Skeletal muscle satellite cell (primary cell): ENCODE results near the gene VSIG10. TPM values are rescaled to one million over a fixed set of nuclear protein-coding genes. Genes with fewer than 3 reads are reported as not detected.

Experiments used
- H3K27me3 ChIP-seq: 2 replicates; pipeline ENCODE4 v1.7.0; 2013; ENCODE audit warnings: low read length; ENCODE audit not compliant: control insufficient read depth, insufficient read depth
- H3K36me3 ChIP-seq: 2 replicates; pipeline ENCODE4 v1.7.0; 2013; ENCODE audit warnings: mild to moderate bottlenecking, control low read depth, low read length; ENCODE audit not compliant: insufficient read depth
- H3K4me1 ChIP-seq: 2 replicates; pipeline ENCODE4 v1.7.0; 2013; ENCODE audit warnings: low read length; ENCODE audit not compliant: control insufficient read depth, insufficient read depth
- H3K4me2 ChIP-seq: 2 replicates; pipeline ENCODE4 v1.7.0; 2013; ENCODE audit warnings: mild to moderate bottlenecking, low read length
- H3K4me3 ChIP-seq: 2 replicates; pipeline ENCODE4 v1.7.0; 2013; ENCODE audit warnings: low read length
- H3K9ac ChIP-seq: 2 replicates; pipeline ENCODE4 v1.7.0; 2013; ENCODE audit warnings: mild to moderate bottlenecking, low read depth, low read length, moderate library complexity
- H3K9me3 ChIP-seq: replicated peaks from 2 replicates; pipeline ENCODE4 v1.7.0; 2013; ENCODE audit warnings: mild to moderate bottlenecking, control low read depth, low read length
- total RNA-seq: library from RNA; depleted of rRNA; stranded (reverse); fragments of >200 nt; gene quantifications from 2 replicates; pipeline ENCODE4 v1.2.3, GENCODE V29; 2012; rRNA removed

VSIG10 gene, protein sequence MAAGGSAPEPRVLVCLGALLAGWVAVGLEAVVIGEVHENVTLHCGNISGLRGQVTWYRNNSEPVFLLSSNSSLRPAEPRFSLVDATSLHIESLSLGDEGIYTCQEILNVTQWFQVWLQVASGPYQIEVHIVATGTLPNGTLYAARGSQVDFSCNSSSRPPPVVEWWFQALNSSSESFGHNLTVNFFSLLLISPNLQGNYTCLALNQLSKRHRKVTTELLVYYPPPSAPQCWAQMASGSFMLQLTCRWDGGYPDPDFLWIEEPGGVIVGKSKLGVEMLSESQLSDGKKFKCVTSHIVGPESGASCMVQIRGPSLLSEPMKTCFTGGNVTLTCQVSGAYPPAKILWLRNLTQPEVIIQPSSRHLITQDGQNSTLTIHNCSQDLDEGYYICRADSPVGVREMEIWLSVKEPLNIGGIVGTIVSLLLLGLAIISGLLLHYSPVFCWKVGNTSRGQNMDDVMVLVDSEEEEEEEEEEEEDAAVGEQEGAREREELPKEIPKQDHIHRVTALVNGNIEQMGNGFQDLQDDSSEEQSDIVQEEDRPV
- 12.2 and 25.3 TPM in 2 replicates for total RNA-seq

DNA sequence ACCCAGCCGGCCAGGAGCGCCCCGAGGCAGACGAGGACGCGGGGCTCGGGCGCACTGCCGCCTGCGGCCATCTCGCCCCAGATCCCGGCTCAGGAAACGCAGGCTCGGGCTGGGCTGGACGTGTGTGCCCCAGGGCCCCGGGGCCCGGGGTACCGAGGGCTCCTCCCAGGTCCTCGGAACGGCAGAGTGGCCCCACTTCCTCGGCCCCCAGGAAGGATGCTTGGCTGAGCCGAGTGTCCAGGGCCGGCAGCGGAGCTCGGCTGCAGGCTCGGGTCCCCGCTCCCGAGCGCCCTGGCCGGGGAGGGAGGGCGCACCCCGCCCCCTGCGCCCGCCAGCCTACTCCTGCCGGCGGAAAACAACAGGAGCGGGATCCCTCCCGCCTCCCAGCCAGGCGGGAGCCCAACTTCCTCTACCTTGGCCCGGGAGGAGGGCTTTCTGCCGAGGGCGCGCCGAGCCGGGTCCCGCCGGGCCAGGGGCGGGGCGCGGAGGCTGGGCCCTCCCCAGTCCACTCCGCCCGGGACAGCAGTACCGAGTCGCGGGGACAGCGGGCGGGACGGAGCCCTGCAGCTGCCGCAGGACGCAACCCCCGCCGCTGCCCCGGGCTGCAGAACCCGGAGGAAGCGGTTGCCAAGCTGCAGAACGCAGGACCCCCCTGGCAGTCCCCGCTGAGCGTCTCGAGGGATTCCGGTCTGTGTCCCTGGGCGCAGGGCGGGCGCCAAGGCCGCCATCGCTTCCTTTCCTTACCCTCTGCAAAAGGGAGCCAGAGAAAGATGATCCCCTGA is at the start of gene VSIG10:
TSS of gene VSIG10 (minus strand) at position 411 of the 782 bp plus-strand sequence. CDS start at position 71, 340 bp downstream.
- peaks cover 11% of the 10 kb centered on the region for H3K4me1 ChIP-seq

DNA sequence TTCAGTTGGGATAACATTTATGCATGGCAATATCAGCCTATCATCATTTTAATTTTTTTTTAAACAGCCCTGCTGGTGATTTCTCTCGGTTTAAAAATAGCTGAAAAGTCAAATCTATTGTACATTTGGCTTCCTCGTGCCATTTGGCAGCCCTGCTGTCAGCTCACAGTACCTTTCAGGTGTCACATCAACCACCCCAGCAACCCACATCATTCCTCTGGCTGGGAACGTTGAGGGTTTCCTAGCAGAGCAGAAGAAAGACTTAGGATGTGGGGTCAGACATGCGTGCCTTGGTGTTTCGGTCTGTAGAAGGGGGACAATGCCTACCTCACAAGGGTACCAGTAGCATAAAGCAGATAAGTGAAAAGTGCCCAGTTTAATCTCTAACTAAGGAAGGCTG is 47.9 kb upstream of the VSIG10 start:
- Histone ChIP-seq H3K27me3 (no peaks in the 10 kb centered on the region), H3K36me3 (peaks cover 26% of the 10 kb centered on the region), H3K9me3 (no peaks in the 10 kb centered on the region), H3K9ac (no peak overlapping the region), H3K4me2 (no peak overlapping the region), H3K4me3 (no peak overlapping the region), H3K4me1 (no peaks in the 10 kb centered on the region)

More for the DNA sequence above, at the start of gene VSIG10:
- no peaks in the 10 kb centered on the region for H3K27me3 ChIP-seq
- peak within 1 kb of the TSS; percentile 88 for H3K4me3 ChIP-seq
- H3K9me3 ChIP-seq: no peaks in the 10 kb centered on the region
- H3K4me2 ChIP-seq: peak within 1 kb of the TSS; percentile 94
- peak within 1 kb of the TSS; percentile 82 for H3K9ac ChIP-seq
- no peaks in the 10 kb centered on the region for H3K36me3 ChIP-seq

DNA sequence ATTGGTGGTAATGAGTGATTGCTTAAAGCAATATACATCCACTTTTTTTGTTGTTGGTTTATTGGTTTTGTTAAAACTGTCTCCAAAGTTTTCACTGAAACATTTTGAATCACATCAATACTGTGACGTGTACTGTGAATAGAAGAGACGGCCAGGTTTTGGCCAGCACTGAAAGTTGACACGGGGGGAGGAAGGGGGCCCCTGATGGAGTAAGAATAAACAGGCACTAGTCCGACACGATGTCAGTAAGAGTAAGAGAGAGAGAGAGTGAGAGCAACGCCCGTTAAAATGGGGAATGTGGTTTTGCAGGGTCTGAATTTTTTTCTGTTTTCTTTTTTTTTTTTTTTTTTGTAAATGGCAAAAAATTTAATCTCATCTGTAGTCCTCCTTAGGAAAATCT is 46.8 kb upstream of the VSIG10 start:
- Histone ChIP-seq H3K9me3 (no peaks in the 10 kb centered on the region), H3K27me3 (no peaks in the 10 kb centered on the region), H3K4me1 (no peaks in the 10 kb centered on the region), H3K4me3 (no peak overlapping the region), H3K36me3 (peaks cover 35% of the 10 kb centered on the region), H3K9ac (no peak overlapping the region), H3K4me2 (no peak overlapping the region)

DNA sequence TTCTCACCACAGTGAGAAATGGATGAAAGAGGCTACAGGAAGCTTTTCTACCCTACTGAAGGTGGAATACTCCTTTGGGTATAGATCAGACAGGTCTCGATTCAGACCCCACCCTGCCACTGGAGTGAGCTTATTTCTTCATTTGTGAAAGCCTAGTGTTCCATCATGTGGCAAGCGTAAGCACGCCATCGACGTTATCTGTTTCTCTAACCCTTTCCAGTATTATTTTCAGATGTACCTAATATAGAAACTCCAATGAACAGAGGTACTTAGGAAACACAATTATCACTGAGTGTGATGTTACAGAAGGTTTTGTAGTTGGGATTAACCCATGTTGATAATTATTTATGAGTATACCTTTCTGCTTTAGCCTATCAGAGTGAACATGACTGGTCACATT is 44.5 kb upstream of the VSIG10 start:
- H3K9me3 ChIP-seq: no peaks in the 10 kb centered on the region
- H3K4me3 ChIP-seq: no peak overlapping the region
- no peak overlapping the region for H3K9ac ChIP-seq
- no peaks in the 10 kb centered on the region for H3K27me3 ChIP-seq
- H3K36me3 ChIP-seq: peaks cover 48% of the 10 kb centered on the region
- H3K4me1 ChIP-seq: no peaks in the 10 kb centered on the region
- H3K4me2 ChIP-seq: no peak overlapping the region

DNA sequence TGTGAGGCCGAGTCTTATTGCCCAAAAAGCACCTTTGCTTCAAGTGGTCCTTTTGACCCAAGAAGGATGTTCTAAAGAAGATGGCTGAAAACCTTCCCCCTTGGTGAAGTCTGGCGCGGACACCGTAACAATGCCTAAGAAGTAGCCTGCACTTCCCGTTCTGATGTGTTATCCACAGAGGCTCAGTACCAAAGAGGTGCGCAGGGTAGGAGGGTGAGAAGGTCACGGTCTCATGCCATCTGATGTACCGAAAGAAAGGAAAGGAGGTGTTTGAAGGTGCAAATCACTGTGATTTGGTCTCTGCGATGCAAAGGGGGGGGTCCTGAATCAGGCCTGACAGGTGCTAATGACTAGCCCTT is 42.0 kb upstream of the VSIG10 start:
- H3K4me2 ChIP-seq: no peak overlapping the region
- H3K9ac ChIP-seq: no peak overlapping the region
- H3K4me1 ChIP-seq: no peaks in the 10 kb centered on the region
- peaks cover 52% of the 10 kb centered on the region for H3K36me3 ChIP-seq
- H3K4me3 ChIP-seq: no peak overlapping the region
- H3K27me3 ChIP-seq: no peaks in the 10 kb centered on the region
- no peaks in the 10 kb centered on the region for H3K9me3 ChIP-seq

DNA sequence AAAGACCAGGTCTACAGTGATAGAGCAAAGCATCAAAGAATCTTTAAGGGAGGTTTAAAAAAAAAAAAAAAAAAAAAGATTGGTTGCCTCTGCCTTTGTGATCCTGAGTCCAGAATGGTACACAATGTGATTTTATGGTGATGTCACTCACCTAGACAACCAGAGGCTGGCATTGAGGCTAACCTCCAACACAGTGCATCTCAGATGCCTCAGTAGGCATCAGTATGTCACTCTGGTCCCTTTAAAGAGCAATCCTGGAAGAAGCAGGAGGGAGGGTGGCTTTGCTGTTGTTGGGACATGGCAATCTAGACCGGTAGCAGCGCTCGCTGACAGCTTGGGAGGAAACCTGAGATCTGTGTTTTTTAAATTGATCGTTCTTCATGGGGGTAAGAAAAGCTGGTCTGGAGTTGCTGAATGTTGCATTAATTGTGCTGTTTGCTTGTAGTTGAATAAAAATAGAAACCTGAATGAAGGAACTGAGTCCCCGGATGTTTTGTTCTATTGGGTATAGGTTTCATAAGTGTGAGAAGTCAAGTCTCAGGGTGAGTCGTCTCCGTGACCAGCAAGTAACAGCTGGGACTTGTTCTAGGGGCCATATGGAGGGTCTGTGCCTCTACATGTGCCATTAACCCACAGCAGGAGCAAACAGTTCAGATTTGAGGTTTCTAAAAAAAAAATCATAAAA is 41.4 kb upstream of the VSIG10 start:
- H3K4me2 ChIP-seq: no peak overlapping the region
- H3K4me1 ChIP-seq: no peaks in the 10 kb centered on the region
- H3K36me3 ChIP-seq: peaks cover 55% of the 10 kb centered on the region
- no peaks in the 10 kb centered on the region for H3K27me3 ChIP-seq
- H3K4me3 ChIP-seq: no peak overlapping the region
- H3K9ac ChIP-seq: no peak overlapping the region
- no peaks in the 10 kb centered on the region for H3K9me3 ChIP-seq

DNA sequence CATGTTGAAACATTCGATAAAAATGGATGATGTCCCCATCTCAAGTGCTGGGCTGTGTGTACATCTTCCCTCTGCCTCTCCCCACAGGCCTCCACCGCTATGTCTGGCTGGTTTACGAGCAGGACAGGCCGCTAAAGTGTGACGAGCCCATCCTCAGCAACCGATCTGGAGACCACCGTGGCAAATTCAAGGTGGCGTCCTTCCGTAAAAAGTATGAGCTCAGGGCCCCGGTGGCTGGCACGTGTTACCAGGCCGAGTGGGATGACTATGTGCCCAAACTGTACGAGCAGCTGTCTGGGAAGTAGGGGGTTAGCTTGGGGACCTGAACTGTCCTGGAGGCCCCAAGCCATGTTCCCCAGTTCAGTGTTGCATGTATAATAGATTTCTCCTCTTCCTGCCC is 40.7 kb upstream of the VSIG10 start:
- H3K4me2 ChIP-seq: no peak overlapping the region
- H3K4me1 ChIP-seq: peaks cover 2% of the 10 kb centered on the region
- H3K9me3 ChIP-seq: no peaks in the 10 kb centered on the region
- peaks cover 62% of the 10 kb centered on the region for H3K36me3 ChIP-seq
- H3K27me3 ChIP-seq: no peaks in the 10 kb centered on the region
- no peak overlapping the region for H3K9ac ChIP-seq
- no peak overlapping the region for H3K4me3 ChIP-seq

DNA sequence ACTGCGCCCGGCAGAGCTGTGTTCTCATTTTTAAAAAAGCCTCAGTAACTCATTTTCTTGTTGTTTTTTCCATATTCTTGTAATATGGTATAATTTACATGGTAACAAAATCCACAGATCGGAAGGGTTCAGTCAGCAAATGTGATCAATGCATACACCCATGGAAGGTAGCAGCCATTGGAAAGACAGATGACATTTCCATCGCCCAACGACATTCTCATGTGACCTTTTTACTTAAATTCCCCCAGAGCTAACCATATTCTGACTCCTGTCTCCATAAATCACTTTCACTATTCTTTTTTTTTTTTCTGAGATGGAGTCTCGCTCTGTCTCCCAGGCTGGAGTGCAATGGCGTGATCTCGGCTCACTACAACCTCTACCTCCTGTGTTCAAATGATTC is 37.0 kb upstream of the VSIG10 start:
- Histone ChIP-seq H3K9ac (no peak overlapping the region), H3K4me3 (no peak overlapping the region), H3K4me2 (no peak overlapping the region), H3K4me1 (peaks cover 22% of the 10 kb centered on the region), H3K27me3 (no peaks in the 10 kb centered on the region), H3K9me3 (no peaks in the 10 kb centered on the region), H3K36me3 (peaks cover 53% of the 10 kb centered on the region)

DNA sequence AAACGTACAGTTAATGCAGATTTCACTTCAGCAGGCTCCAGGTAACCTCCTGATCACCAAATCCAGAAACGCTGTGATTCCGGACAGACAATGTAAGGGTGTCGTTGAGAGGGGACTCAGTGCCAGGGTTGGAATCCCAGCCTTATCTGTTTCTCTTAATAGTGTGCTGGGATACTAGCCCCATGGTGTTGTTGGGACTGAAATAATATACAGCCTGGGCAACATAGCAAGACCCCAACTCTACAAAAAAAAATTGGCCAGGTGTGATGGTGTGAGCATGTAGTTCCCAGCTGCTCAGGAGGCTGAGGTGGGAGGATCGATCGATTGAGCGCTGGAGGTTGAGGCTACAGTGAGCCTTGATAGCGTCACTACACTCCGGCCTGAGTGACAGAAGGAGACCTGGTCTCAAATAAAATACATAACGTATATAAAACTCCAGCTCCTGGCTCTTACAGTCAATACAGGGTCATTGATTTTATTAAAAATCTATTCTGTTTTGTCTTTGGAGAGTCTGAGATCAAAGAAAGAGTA is 33.4 kb upstream of the VSIG10 start:
- peaks cover 23% of the 10 kb centered on the region for H3K4me1 ChIP-seq
- H3K9me3 ChIP-seq: no peaks in the 10 kb centered on the region
- peak overlapping the region; percentile 94 for H3K4me3 ChIP-seq
- H3K9ac ChIP-seq: peak overlapping the region; percentile 96
- peaks cover 29% of the 10 kb centered on the region for H3K36me3 ChIP-seq
- H3K27me3 ChIP-seq: no peaks in the 10 kb centered on the region
- H3K4me2 ChIP-seq: peak overlapping the region; percentile 91

DNA sequence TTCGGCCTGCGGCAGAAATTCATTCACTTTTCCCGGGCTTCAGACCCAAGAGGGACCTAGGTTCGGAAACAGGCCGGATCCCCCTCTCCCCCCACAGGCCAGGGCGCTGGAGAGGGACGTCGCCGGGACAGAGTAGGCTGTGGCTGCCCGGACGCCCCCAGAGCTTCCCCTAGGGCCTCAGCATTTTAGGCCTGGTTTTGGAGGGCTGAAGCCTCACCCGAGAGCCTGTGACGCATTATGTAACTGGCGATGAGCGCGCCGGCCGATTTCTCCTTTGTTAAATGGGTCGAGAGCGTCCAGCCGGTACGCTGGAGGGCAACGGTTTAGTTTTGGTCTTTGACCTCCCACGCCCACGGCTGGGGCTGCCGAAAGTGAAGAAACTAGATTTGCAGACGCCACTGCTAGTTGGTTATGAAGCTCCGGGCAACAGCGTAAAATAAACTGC is 32.8 kb upstream of the VSIG10 start:
- H3K4me3 ChIP-seq: peak overlapping the region; percentile 94
- H3K4me2 ChIP-seq: peak overlapping the region; percentile 91
- H3K36me3 ChIP-seq: peaks cover 26% of the 10 kb centered on the region
- peak overlapping the region; percentile 96 for H3K9ac ChIP-seq
- H3K4me1 ChIP-seq: peaks cover 29% of the 10 kb centered on the region
- no peaks in the 10 kb centered on the region for H3K27me3 ChIP-seq
- H3K9me3 ChIP-seq: no peaks in the 10 kb centered on the region
